Measurements from ENCODE around the gene EEF1AKMT2.

DNA sequence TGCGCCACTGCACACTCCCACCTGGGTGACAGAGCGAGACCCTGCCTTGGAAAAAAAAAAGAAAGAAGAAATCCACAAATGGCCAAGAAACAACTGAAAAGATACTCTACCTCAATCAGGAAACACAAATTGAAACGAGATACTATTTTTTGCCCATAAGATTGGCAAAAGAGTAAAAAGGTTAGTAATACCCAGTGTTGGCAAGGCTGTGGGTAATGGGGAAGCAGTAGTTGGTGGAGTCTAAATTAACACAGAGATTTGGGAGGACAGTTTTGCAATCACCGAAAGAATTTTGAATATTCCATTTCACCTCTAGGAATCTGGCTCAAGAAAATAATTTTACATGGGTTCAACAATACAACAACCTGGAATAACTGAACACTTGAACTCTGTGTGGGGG is 29.8 kb upstream of the EEF1AKMT2 start:
- TF ChIP-seq, protein P1, sequence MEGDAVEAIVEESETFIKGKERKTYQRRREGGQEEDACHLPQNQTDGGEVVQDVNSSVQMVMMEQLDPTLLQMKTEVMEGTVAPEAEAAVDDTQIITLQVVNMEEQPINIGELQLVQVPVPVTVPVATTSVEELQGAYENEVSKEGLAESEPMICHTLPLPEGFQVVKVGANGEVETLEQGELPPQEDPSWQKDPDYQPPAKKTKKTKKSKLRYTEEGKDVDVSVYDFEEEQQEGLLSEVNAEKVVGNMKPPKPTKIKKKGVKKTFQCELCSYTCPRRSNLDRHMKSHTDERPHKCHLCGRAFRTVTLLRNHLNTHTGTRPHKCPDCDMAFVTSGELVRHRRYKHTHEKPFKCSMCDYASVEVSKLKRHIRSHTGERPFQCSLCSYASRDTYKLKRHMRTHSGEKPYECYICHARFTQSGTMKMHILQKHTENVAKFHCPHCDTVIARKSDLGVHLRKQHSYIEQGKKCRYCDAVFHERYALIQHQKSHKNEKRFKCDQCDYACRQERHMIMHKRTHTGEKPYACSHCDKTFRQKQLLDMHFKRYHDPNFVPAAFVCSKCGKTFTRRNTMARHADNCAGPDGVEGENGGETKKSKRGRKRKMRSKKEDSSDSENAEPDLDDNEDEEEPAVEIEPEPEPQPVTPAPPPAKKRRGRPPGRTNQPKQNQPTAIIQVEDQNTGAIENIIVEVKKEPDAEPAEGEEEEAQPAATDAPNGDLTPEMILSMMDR (conservative IDR thresholded peaks at IDR 0.05; ENCODE audit: low read depth, low read length), result no peak
- no peak for TF ChIP-seq EZH2 (IDR thresholded peaks at IDR 0.05; ENCODE audit: borderline replicate concordance, low read depth, low read length, poor library complexity, severe bottlenecking)
